ENCODE results near the gene PCMTD2.
A peak's percentile ranks its signal among the peaks of the same experiment; 100 is the strongest.

Gene PCMTD2
- 149 to 180 reads per million in 2 donors for total RNA-seq

DNA sequence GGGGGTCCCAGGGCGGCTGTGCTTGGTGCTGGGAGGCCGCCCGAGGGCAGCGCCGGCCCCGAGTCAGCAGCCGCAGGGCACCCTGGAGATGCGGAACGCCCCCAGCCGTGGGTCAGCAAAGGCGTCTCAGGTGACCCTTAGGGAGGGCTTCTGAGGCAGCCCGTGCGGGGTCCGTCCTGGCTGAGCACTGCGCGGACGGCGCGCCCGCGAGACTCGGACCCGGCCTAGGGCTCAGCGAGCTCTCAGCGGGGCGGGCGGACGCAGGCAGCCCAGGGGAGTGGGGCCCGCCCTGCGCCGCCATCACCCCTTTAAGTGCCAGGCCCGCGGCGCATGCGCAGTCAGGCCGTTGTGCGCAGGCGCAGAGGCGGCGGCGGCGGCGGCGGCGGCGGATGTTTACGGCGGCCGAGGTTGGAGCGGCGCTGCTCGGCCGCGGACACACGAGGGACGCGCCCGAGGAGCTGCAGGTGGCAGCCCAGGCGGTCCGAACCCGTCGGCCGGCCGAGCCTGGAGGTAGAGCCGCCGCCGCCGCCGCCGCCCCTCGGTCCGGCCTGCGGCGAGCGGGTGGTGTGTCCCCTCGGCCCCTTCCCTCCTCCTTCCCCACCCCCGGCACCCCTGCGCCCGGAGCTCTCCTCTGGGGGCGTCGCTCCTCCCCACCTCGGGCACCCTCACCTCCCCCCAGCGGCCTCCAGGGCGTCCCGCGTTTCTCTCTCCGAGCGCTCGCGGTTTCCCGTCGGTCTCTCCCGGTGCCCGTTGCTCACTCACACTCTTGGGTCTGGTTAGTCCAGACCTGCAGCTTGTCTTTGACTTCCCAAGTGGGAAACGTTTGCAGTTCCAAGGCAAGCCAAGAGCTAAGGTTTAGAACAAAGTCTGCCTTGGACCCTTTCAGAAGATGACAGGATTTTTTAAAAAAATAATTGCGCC, at the start of gene PCMTD2:
TSS of gene PCMTD2 (plus strand) at position 388 of the 921 bp plus-strand sequence. CDS start 4,218 bp downstream, outside the sequence.
- DNase-seq: peak; percentile 68

DNA sequence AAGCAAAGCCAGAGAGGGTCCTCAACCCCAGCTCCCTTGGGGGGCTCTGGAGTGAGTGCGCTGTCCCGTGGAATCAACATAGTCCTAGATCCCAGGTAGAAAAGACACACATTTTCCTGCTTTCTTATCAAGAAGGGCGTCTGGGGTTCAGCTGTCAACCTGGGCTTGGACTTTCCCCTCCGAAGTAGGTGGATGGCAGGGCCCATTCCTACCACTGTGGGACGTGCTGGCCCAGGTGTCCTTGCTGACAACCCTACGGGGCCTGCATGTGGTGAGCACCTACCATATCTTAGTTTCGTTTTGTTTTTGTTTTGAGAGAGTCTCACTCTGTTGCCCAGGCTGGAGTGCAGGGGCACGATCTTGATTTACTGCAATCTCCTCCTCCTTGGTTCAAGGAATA, 48.9 kb upstream of the PCMTD2 start:
- no peak for DNase-seq

DNA sequence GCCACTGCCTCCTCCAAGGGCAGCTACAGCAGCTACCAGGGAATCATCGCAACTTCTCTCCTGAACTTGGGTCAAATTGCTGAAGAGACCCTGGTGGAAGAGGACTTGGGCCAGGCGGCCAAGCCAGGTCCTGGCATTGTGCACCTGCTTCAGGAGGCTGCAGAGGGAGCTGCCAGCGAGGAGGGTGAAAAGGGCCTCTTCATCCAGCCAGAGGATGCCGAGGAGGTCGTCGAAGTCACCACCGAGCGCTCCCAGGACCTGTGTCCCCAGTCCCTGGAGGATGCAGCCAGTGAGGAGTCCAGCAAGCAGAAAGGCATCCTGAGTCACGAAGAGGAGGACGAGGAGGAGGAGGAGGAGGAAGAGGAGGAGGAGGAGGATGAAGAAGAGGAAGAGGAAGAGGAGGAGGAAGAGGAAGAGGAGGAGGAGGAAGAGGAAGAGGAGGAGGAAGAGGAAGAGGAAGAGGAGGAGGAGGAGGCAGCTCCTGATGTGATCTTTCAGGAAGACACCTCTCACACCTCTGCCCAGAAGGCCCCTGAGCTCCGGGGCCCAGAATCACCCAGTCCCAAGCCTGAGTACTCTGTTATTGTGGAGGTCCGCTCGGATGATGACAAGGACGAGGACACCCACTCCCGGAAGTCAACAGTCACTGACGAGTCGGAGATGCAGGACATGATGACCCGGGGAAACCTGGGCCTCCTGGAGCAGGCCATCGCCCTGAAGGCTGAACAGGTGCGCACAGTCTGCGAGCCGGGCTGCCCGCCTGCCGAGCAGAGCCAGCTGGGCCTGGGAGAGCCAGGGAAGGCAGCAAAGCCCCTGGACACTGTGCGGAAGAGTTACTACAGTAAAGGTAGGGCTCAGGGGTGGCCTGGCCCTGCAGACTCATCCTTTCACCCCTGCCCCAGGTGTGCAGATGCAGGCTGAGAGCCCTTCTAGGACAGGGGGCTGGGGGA, 47.6 kb upstream of the PCMTD2 start:
- DNase-seq: no peak

DNA sequence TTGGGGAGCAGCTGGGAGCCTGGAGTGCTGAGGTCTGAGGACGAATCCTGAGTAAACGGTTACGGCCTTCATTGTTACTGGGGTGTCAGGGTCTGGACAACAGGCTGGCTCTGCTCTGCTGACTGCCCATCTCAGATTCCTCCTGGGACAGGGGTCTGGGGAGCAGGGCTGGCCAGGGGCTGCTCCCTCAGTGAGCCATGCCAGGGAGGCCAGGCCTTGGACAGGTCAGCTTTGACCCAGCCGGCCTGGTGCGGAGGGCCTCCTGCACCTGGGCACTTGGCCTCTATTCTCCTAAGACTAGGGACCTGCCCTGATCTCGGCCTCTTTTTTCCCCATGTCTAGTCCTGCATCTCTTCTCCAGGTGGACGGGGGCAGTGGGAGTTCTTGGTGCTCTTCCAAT, 46.4 kb upstream of the PCMTD2 start:
- DNase-seq: no peak

DNA sequence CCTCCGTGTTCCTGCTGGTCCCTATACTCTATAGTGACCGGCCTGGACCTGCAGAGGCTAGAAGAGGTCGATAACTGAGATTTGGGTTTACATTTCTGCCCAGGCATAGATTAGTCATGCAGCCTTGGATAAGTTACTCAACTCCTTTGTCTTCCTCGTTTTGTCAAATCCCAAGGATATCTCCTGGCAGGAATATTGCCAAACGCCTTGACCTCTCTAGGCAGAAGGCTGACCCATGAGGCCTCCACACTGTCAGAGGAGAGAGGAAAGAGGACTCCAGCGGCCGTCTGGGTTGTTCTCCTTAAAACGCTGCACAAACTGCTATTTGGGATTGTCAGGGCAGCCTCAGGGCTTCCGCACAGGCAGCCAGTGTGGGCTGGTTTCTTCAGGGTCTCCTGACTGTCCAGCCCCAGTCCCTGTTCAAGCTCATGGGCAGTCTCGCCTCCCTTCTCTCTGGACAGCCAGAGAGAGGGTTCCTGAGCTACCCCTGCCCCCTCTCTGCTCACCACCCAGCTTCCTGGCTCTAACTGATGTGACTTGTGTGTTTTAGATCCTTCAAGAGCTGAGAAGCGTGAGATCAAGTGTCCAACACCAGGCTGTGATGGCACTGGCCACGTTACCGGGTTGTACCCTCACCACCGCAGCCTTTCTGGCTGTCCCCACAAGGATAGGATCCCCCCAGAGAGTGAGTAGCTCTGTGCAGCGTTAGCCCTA, 44.7 kb upstream of the PCMTD2 start:
- DNase-seq: no peak

DNA sequence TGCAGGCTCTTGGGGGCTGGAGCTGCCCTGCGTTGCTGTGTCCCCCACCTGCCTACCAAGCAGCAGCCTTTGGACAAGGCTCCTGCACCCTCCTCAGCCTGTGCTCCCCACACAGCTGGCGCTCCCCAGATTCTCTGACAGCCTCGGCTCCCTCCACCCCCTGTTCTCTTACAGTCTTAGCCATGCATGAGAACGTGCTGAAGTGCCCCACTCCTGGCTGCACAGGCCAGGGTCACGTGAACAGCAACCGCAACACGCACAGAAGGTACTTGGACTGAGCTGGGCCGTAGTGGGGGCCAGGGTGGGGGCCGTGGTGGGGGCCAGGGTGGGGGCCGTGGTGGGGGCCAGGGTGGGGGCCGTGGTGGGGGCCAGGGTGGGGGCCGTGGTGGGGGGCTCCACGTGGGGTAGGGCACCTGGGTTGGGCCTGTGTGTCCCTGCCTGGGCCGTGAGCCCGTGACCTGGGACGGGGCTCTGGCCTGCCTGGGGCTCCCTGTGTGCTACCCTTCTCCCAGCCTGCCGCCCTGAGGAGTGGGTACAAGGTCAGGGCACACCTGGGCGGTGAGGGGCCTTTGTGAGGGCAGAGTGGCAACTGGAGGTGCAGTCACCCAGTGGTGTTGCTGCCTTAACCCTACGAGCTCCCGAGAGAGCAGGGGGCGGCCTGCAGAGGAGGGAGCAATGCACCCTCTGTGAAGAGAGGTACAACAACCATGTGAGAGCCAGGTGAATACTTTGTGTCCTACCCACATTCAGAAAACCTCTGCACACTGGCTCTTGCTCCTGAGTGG, 43.5 kb upstream of the PCMTD2 start:
- DNase-seq: no peak

DNA sequence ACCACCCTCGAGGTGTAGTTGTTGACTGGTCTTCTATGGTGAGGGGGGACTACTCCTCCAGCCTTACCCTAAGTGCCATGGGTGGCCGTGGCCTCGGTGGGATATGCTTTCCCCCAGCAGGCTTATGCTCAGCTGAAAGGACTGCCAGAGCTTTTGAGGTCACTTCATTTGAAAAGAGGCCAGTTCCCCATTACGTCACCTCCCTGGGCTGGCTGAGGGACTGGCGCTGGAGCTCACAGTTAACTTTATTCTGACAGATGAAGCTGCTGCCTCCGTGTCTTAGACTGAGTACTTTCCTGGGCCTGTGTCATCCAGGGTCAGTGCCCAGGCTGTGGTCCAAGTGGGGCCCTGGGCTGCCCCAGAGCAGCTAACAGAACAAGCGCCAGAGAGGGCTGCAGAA, 42.8 kb upstream of the PCMTD2 start:
- no peak for DNase-seq

DNA sequence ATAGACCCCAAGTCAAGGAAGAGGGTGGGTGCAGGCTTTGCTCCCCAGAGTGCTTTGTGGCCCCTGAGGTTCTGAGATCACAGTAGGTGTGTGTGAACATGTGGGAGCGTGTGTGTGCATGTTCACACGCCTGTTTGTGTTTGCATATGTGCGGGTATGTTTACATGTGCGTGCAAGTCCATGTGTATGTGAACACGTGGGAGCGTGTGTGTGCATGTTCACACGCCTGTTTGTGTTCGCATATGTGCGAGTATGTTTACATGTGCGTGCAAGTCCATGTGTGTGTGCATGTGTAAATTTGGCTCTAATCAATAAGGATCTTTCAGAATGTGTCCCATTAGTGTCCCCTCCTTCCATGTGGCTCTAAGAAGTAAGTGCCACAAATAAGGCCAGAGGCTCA, 41.4 kb upstream of the PCMTD2 start:
- DNase-seq: no peak

DNA sequence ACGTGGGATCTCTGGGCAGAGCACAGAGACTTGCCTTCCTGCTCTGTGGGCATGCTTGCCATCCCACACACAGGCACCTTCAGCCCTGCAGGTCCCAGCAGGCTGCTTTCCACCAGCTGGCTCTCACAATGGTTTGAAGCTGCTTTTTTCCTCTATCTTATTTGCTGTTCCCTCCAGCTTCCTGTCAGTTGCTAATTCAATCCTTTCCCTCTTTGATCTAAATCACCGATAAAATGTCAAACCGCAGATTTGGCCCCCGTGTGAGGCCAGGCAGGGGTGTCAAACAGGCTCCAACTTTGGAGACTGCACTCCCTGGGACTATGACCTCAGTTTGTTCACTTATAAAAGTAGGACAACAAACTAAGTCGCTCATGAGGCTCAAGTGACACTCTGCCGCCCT, 40.6 kb upstream of the PCMTD2 start:
- DNase-seq: no peak

DNA sequence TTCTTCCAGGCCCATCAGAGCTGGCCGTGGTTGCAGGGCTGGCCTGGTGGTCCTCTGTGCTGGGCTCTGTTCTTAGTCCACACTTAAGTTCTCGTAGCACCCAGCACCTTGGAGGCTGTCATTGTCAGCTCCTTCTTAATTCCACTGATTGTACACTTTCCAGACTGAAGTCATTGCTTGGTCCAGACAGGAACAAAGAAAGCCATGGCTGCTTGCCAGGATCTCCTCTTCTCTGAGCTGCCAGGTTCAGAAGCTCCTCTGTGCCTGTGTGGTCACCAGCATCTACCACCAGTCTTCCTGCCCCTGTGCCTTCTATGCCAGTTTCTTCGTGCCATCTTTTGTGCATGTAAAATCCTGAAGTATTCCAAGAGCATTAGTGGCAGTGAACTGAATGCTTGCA, 39.5 kb upstream of the PCMTD2 start:
- no peak for DNase-seq

DNA sequence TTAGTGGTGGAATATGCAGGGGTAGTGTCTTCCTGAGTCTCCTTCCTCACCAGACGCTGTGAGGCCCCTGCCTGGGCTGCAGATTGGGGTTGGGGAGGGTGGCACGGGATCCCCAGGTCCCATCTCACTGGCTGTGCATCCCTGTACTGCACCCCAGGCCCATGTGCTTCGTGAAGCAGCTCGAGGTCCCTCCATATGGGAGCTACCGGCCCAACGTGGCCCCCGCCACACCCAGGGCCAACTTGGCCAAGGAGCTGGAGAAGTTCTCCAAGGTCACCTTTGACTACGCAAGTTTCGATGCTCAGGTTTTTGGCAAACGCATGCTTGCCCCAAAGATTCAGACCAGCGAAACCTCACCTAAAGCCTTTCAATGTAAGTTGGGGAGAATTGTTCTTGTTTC, 38.6 kb upstream of the PCMTD2 start:
- DNase-seq: no peak

DNA sequence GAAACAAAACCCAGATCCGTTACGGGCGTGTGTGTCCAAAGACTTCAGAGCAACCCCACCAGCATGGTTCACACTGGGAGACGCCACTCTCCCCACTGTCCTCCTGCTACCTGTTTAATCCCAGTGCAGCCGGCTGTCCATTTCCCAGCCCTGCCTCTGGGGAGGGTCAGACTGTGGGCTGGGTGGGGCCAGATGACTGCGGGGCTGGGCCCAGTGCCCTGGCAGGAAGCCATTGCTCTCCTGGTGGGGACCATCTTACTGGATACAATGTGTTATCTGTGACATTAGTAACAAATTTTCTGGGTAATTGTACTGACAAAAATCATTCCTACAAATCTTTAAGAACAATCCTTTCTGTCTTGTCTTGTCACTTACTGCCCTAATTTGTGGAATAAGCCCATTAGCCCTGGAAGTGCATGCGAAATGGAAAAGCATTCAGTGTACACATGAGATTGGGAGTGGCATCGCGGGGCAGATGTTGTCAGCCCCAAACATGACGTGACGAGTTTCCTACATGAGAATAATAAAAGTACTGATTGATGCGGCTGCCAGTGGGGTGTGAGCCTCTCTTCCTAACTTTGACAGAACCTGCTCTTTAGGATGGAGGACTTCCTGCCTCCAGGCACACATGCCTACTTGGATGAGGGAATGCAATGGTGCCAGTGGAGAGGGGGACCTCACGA, 37.9 kb upstream of the PCMTD2 start:
- no peak for DNase-seq

DNA sequence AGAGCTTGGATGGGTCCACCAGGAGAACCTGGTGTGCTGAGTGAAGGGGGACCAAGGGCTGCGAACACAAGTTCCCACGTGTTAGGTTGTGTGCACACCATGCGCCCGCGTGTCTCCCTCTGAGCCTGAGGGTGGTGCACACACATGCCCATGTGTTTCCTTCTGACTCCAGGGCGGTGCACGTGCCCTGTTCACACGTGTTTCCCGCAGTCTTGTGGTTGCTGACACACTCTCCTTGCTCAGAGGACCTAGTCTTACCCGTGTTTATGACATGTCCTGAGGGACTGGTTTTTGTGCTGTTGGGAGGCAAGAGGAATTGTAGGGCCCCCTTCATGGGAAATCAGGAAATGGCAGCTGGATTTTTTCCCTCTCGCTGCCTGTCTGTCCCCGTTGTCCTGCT, 36.3 kb upstream of the PCMTD2 start:
- DNase-seq: no peak

DNA sequence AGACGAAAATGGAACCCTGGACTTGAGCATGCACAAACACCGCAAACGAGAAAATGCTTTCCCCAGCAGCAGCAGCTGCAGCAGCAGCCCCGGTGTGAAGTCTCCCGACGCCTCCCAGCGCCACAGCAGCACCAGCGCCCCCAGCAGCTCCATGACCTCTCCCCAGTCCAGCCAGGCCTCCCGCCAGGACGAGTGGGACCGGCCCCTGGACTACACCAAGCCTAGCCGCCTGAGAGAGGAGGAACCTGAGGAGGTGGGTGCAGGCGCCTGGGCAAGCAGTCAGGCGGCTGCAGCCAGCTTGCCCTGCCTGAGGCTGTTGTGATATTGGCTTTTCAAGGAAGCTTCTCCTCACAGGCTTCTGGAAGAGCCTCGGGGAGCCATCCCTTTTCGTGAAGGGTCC, 35.8 kb upstream of the PCMTD2 start:
- no peak for DNase-seq

DNA sequence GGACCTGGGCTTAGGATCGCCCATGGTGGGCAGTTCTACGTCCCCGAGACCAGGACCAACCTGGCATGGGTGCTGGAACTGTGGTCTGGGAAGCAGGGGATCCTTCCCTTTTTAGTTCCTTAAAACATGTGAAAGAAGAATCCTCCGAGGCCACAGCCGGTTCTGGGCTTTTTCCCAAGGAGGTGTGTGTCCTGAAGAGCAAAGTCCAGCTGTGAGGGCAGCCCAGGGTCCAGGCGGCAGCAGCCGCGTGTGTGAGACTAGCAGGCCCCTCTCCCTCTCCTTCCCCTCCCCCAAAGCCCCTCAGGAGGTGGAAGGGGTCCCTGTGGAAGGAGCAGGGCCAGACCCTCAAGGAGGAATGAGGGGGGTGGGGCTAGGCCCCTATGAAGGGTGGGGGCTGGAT, 35.1 kb upstream of the PCMTD2 start:
- DNase-seq: no peak

DNA sequence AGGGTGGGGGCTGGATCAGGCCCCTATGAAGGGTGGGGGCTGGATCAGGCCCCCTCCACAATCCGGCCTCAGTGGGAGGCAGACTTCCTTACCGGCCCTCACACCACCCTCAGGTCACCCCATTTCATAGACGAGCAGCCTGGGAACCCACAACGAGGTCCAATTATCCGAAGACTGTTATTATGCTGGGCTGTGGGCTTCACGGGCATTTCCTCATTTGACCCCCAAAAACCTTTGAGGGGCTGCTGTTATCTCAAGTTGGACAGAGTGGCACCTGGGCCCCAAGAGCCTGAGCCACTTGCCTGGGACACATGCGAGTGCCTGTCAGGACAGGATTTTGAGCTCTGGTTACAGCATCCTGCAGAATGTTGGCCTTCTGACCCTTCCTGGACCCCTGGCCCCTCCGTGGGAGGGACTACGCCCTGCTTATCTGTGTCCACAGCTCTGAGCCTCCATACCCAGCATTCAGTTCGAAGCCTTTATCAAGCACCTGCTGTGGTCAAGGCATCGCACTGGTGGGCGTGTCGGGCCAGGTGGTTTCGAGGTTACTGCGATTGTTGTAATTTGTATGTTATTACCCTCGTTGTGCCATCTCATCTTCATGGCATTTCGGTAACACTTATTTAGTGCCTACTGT, 34.5 kb upstream of the PCMTD2 start:
- DNase-seq: no peak

DNA sequence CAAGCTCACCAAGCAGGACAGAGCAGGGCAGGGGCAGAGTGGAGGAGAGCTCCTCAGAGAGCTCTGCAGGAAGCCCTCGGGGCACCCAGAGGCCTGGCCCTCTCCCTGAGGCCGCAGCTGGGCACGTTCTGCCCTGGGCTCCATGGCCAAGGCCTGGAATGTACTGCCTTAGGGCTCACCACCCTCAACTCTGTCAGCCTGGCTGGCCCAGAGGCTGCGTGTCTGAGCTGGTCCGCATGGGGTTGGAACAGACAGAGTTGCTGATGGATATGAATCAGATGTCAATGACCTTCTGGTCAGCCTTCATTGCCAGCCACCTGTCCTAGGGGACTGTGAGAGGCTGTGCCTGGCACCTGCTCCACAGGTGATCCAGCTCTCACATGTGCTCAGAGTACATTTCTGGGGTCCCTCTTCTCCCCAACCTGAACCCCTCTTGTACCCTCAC, 33.2 kb upstream of the PCMTD2 start:
- no peak for DNase-seq

DNA sequence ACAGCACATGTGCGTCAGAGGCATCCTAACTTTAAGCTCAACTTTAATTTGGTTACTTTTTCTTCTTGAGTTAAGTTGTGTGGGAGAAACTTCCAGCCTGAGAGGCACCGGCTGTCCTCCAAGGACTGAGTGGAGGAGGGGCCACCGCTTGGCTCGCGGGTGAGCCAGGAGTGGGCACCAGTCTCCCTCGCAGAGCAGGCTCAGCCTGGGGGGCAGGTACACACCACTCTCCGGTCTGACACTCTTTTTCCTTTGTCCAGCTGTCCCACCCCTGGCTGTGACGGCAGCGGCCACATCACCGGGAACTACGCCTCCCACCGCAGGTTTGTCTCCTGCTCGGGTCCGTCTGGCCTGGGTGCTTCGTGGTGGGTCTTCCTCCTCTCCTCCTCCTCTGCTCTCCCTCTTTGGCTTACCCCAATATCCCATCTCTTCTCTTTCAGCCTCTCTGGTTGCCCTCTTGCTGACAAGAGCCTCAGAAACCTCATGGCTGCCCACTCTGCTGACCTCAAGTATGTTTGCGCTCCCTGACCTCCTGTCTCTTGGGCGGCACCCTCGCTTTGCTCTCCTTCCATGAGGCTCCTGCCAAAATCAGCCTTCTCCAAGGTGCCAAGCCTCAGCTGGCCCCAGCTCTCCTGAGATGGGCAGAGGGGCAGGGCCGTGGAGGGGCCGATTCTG, 32.6 kb upstream of the PCMTD2 start:
- DNase-seq: no peak

DNA sequence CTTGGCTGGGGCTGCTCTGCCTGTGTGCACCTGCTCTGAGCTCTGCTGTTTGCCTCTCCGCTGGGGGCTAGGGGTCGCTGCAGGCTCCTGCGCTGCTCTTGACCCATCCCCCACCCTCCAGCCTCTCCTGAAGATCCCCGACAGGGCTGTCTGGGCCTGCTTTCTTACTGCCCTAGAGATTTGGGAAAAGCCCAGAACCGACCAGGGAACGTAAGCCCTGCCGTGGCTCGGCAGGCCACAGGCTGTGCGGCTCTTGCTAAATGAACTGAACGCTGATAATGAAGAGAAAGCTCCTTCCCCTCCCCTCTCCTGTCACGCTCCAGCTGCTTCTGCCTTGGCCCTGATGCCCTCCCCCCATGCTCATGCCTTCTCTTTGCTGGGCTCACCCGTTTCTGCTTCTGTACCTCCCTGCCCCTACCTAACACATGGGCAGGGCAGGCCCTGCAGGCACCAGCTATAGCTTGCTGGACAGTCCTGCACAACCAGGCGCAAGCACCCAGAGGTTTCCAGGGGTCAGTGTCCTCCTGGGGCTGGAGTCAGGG, 32.0 kb upstream of the PCMTD2 start:
- DNase-seq: no peak

Data from activated gamma-delta T cell (primary cell).